Neuronal stem cell (in vitro differentiated cells): ENCODE data around the gene MAG.
A peak's percentile ranks its signal among the peaks of the same experiment; 100 is the strongest.

Experiments used
- DNase-seq: peaks from one replicate; pipeline ENCODE4 v3.0.0-alpha.2; 2013; ENCODE audit warnings: low spot score
- H2AFZ ChIP-seq: one replicate; pipeline ENCODE4 v1.6.1; 2013; ENCODE audit warnings: mild to moderate bottlenecking, low read length, inconsistent platforms
- H2AK5ac ChIP-seq: 2 replicates; pipeline ENCODE4 v1.6.1; 2013; ENCODE audit warnings: low read depth, mild to moderate bottlenecking, inconsistent platforms, low read length, moderate library complexity, mixed read lengths
- H2BK120ac ChIP-seq: 2 replicates; pipeline ENCODE4 v1.6.1; 2013; ENCODE audit warnings: low read depth, mild to moderate bottlenecking, inconsistent platforms, low read length, moderate library complexity, mixed read lengths
- H2BK12ac ChIP-seq: one replicate; pipeline ENCODE4 v1.6.1; 2013; ENCODE audit warnings: low read length, inconsistent platforms
- H2BK15ac ChIP-seq: 2 replicates; pipeline ENCODE4 v1.6.1; 2013; ENCODE audit warnings: mild to moderate bottlenecking, low read length, inconsistent platforms, mixed read lengths
- H2BK5ac ChIP-seq: one replicate; pipeline ENCODE4 v1.6.1; 2013; ENCODE audit warnings: inconsistent platforms, mild to moderate bottlenecking, low read length, moderate library complexity
- H3K14ac ChIP-seq: one replicate; pipeline ENCODE4 v1.6.1; 2013; ENCODE audit warnings: low read length, inconsistent platforms
- H3K18ac ChIP-seq: 2 replicates; pipeline ENCODE4 v1.6.1; 2013; ENCODE audit warnings: low read length, inconsistent platforms
- H3K23ac ChIP-seq: 2 replicates; pipeline ENCODE4 v1.6.1; 2013; ENCODE audit warnings: low read depth, mild to moderate bottlenecking, mixed read lengths, low read length, inconsistent platforms; ENCODE audit not compliant: poor library complexity
- H3K27ac ChIP-seq: replicated peaks from 3 replicates; pipeline ENCODE4 v1.5.1; 2013; ENCODE audit warnings: low read length, inconsistent platforms
- H3K27me3 ChIP-seq, 3 experiments: 2 replicates each; pipeline ENCODE4 v1.6.1; 2013; ENCODE audit warnings: low read length in 3 of 3, mild to moderate bottlenecking in 2 of 3, inconsistent platforms in 1 of 3, low read depth in 1 of 3, mixed read lengths in 1 of 3, moderate library complexity in 1 of 3; ENCODE audit not compliant: control insufficient read depth in 3 of 3, insufficient read depth in 3 of 3
- H3K36me3 ChIP-seq, 2 donors: replicated peaks in 1 of 2; 2 replicates each; pipeline ENCODE4 v1.6.1; 2013; ENCODE audit warnings: low read length in 2 of 2; ENCODE audit not compliant: control insufficient read depth in 2 of 2, insufficient read depth in 2 of 2
- H3K4ac ChIP-seq: 2 replicates; pipeline ENCODE4 v1.6.1; 2013; ENCODE audit warnings: inconsistent platforms, mild to moderate bottlenecking, low read length, moderate library complexity
- H3K4me1 ChIP-seq, 2 donors: 1 replicate in 1 of 2; 2 replicates in 1 of 2; pipeline ENCODE4 v1.6.1; 2013; ENCODE audit warnings: low read length in 2 of 2, low read depth in 1 of 2; ENCODE audit not compliant: control insufficient read depth in 2 of 2, insufficient read depth in 1 of 2
- H3K4me2 ChIP-seq: one replicate; pipeline ENCODE4 v1.6.1; 2013; ENCODE audit warnings: mild to moderate bottlenecking, low read length, inconsistent platforms; ENCODE audit not compliant: insufficient read depth, poor library complexity, severe bottlenecking
- H3K4me3 ChIP-seq, 2 donors: 2 replicates each; pipeline ENCODE4 v1.5.1; 2013; ENCODE audit warnings: low read length in 2 of 2, mild to moderate bottlenecking in 2 of 2, inconsistent platforms in 1 of 2, moderate library complexity in 1 of 2
- H3K79me1 ChIP-seq: one replicate; pipeline ENCODE4 v1.6.1; 2013; ENCODE audit warnings: low read depth, mild to moderate bottlenecking, inconsistent platforms, low read length, moderate library complexity
- H3K9ac ChIP-seq: one replicate; pipeline ENCODE4 v1.6.1; 2013; ENCODE audit warnings: mild to moderate bottlenecking, low read depth, low read length, inconsistent platforms; ENCODE audit not compliant: poor library complexity
- H3K9me3 ChIP-seq, 2 donors: replicated peaks in 1 of 2; 2 replicates each; pipeline versions ENCODE3 to v1.6.1; 2013; ENCODE audit warnings: low read length in 2 of 2, mild to moderate bottlenecking in 2 of 2, inconsistent platforms in 1 of 2, low read depth in 1 of 2, mixed read lengths in 1 of 2, moderate library complexity in 1 of 2; ENCODE audit not compliant: control insufficient read depth in 2 of 2, insufficient read depth in 1 of 2
- H4K8ac ChIP-seq: one replicate; pipeline ENCODE4 v1.6.1; 2013; ENCODE audit warnings: low read depth, mild to moderate bottlenecking, inconsistent platforms, low read length, moderate library complexity
- H4K91ac ChIP-seq: one replicate; pipeline ENCODE4 v1.6.1; 2013; ENCODE audit warnings: low read length, low read depth, mild to moderate bottlenecking, inconsistent platforms; ENCODE audit not compliant: poor library complexity
- WGBS, 2 donors: extraction: QIAGEN DNeasy Blood & Tissue Kit; methylation state at CpG; one replicate each; pipeline ENCODE4 v1.1.7; 2013; ENCODE audit warnings: missing lambda C conversion rate in 2 of 2, mixed read lengths in 1 of 2; ENCODE audit not compliant: insufficient read length in 2 of 2, insufficient replicate concordance in 1 of 2; ENCODE audit errors: extremely low coverage in 2 of 2; 5-methylcytosine and 5-hydroxymethylcytosine counted together

MAG gene

GRCh38 chr19:35262101-35262761 lies 29.7 kb upstream of the MAG start:
- Histone ChIP-seq H3K27me3 (peaks cover 0 to 2% (median 0%) of the 10 kb centered on the region in 3 experiments), H3K23ac (peak overlapping the region; percentile 87), H3K27ac (no peak overlapping the region), H3K36me3 (peaks cover 37 to 43% of the 10 kb centered on the region in 2 donors), H4K91ac (no peak overlapping the region), H4K8ac (peak overlapping the region; percentile 57), H2AFZ (no peak overlapping the region), H3K4ac (no peak overlapping the region), H3K18ac (peak overlapping the region; percentile 62), H3K9me3 (no peaks in the 10 kb centered on the region), H3K9ac (peak overlapping the region; percentile 30), H2BK5ac (peak overlapping the region; percentile 88), H3K4me1 (peaks cover 7 to 16% of the 10 kb centered on the region in 2 donors), H2BK15ac (no peak overlapping the region), H3K79me1 (peaks cover 22% of the 10 kb centered on the region), H3K14ac (no peak overlapping the region), H3K4me3 (no peak overlapping the region), H3K4me2 (no peak overlapping the region), H2BK12ac (no peak overlapping the region), H2BK120ac (peak overlapping the region; percentile 56), H2AK5ac (no peak overlapping the region)
- no CpG with 5 or more reads among the region's 17 CpGs for WGBS, 2 donors
- DNase-seq: no peak

GRCh38 chr19:35264268-35265125 lies 27.5 kb upstream of the MAG start:
- no peak overlapping the region for H2BK12ac ChIP-seq
- H3K18ac ChIP-seq: no peak overlapping the region
- H2BK15ac ChIP-seq: no peak overlapping the region
- peak overlapping the region; percentile 75 for H3K23ac ChIP-seq
- H3K4me3 ChIP-seq: no peak overlapping the region
- no peaks in the 10 kb centered on the region for H3K9me3 ChIP-seq
- H4K91ac ChIP-seq: no peak overlapping the region
- peaks cover 0 to 3% of the 10 kb centered on the region in 2 donors for H3K4me1 ChIP-seq
- no peak overlapping the region for H3K27ac ChIP-seq
- H2BK120ac ChIP-seq: peak overlapping the region; percentile 26
- H3K4me2 ChIP-seq: no peak overlapping the region
- no peak for DNase-seq
- H2AK5ac ChIP-seq: no peak overlapping the region
- no peak overlapping the region for H3K9ac ChIP-seq
- no peak overlapping the region for H3K14ac ChIP-seq
- H3K4ac ChIP-seq: no peak overlapping the region
- H3K36me3 ChIP-seq: peaks cover 37% of the 10 kb centered on the region in 2 donors
- no peak overlapping the region for H4K8ac ChIP-seq
- no peak overlapping the region for H2AFZ ChIP-seq
- WGBS, 2 donors: no CpG with 5 or more reads among the region's 7 CpGs
- H2BK5ac ChIP-seq: peak overlapping the region; percentile 6
- peaks cover 0 to 2% (median 0%) of the 10 kb centered on the region in 3 experiments for H3K27me3 ChIP-seq
- peaks cover 19% of the 10 kb centered on the region for H3K79me1 ChIP-seq

- H2BK12ac ChIP-seq: no peak overlapping the region
- no peak overlapping the region for H3K18ac ChIP-seq
- H4K91ac ChIP-seq: no peak overlapping the region
- no peak overlapping the region for H2AFZ ChIP-seq
- H2BK5ac ChIP-seq: no peak overlapping the region
- no peaks in the 10 kb centered on the region for H3K9me3 ChIP-seq
- no peak overlapping the region for H3K4me3 ChIP-seq
- H3K27ac ChIP-seq: no peak overlapping the region
- H2AK5ac ChIP-seq: no peak overlapping the region
- H3K23ac ChIP-seq: peak overlapping the region; percentile 75
- H3K4me2 ChIP-seq: no peak overlapping the region
- H4K8ac ChIP-seq: no peak overlapping the region
- H2BK15ac ChIP-seq: no peak overlapping the region
- peaks cover 35 to 41% of the 10 kb centered on the region in 2 donors for H3K36me3 ChIP-seq
- H3K79me1 ChIP-seq: peaks cover 25% of the 10 kb centered on the region
- DNase-seq: no peak
- H3K4me1 ChIP-seq: peaks cover 3 to 5% of the 10 kb centered on the region in 2 donors
- WGBS, 2 donors: no CpG with 5 or more reads among the region's 6 CpGs
- H3K9ac ChIP-seq: no peak overlapping the region
- H3K27me3 ChIP-seq: peaks cover 0 to 2% (median 0%) of the 10 kb centered on the region in 3 experiments
- no peak overlapping the region for H3K14ac ChIP-seq
- H2BK120ac ChIP-seq: peak overlapping the region; percentile 26
- no peak overlapping the region for H3K4ac ChIP-seq
Measured at GRCh38 chr19:35265126-35265899, 26.6 kb upstream of the MAG start.
